ENCODE data around the gene FBXW7.

The FBXW7 gene

DNA sequence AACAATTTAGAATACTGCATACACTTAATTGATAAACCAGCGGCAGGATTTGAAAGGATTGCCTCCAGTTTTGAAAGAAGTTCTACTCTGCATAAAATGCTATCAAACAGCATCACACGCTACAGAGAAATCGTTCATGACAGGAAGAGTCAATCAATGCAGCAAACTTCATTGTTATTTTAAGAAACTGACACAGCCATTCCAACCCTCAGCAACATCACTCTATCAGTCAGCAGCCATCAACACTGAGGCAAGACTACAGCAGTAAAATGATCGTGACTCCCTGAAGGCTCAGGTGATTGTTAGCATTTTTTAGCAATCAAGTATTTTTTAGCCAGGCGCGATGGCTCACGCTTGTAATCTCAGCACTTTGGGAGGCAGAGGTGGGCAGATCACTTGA is 98.3 kb downstream of the FBXW7 start:
- no peak for TF ChIP-seq CTCF (conservative IDR thresholded peaks at IDR 0.05; ENCODE audit: low read length)
- no peak for DNase-seq (ENCODE audit: low read depth)
- no peak overlapping the region for H3K4me3 ChIP-seq (ENCODE audit: low read length)

GRCh38 chr4:152436384-152436783 is 99.5 kb downstream of the FBXW7 start:
- no peak for DNase-seq (ENCODE audit: low read depth)
- TF ChIP-seq CTCF (conservative IDR thresholded peaks at IDR 0.05; ENCODE audit: low read length), result no peak

GRCh38 chr4:152434011-152434410 is 101.9 kb downstream of the FBXW7 start:
- no peak for DNase-seq (ENCODE audit: low read depth)
- no peak for TF ChIP-seq CTCF (conservative IDR thresholded peaks at IDR 0.05; ENCODE audit: low read length)
- H3K4me3 ChIP-seq (ENCODE audit: low read length), result no peak overlapping the region

More at GRCh38 chr4:152436384-152436783, 99.5 kb downstream of the FBXW7 start:
- H3K4me3 ChIP-seq (ENCODE audit: low read length), result no peak overlapping the region

GRCh38 chr4:152431784-152432183 is 104.1 kb downstream of the FBXW7 start:
- no peak overlapping the region for H3K4me3 ChIP-seq (ENCODE audit: low read length)
- no peak for TF ChIP-seq CTCF (conservative IDR thresholded peaks at IDR 0.05; ENCODE audit: low read length)
- no peak for DNase-seq (ENCODE audit: low read depth)

GRCh38 chr4:152431291-152431690 is 104.6 kb downstream of the FBXW7 start:
- no peak for TF ChIP-seq CTCF (conservative IDR thresholded peaks at IDR 0.05; ENCODE audit: low read length)
- DNase-seq (ENCODE audit: low read depth), result no peak
- H3K4me3 ChIP-seq (ENCODE audit: low read length), result no peak overlapping the region

DNA sequence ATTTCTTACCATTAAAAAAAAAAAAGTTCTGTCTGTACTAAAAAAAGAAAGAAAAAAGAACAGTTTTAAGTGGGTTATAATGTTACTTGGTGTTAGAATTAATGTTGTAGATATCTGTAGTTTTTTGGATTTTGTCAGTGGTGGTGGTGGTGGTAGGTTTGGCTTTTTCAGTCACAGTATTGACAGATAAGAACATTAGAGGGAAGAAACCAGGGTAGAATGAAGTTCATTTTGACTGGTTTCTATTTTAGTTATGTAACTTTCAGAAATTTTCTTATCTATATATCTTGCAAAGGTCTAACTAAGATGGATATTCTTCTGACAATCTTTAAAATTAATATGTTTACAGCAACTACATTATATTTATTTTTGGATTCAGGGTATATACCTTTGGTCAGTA is 105.4 kb downstream of the FBXW7 start:
- no peak for DNase-seq (ENCODE audit: low read depth)
- TF ChIP-seq CTCF (conservative IDR thresholded peaks at IDR 0.05; ENCODE audit: low read length), result no peak

DNA sequence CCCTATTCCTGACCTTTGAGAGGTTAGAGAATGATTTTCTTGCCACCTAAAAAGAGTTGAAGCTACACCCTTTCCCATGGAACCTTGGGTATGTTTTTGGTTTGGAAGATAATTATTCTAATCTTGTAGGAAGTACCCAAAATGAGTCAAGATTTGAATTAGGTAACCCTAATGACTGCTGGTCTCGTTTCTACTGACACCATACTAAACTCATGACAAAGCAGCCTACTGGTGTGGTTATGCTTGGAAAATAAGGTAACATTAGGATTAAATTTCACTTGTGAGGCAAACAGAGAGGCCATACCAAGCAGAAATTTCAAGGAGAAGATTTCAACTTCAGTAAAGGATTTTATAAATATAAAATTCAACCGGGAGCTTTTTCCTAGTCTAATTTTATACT is 107.9 kb downstream of the FBXW7 start:
- H3K4me3 ChIP-seq (ENCODE audit: low read length), result no peak overlapping the region
- DNase-seq (ENCODE audit: low read depth), result no peak
- no peak for TF ChIP-seq CTCF (conservative IDR thresholded peaks at IDR 0.05; ENCODE audit: low read length)

More for the DNA sequence above, 105.4 kb downstream of the FBXW7 start:
- no peak overlapping the region for H3K4me3 ChIP-seq (ENCODE audit: low read length)
